Progenitor cell of endocrine pancreas (in vitro differentiated cells): ENCODE results near the gene PTPN2. TPM values are rescaled to one million over a fixed set of nuclear protein-coding genes. Genes with fewer than 3 reads are reported as not detected.

Source experiments
- DNase-seq: peaks from one replicate; pipeline ENCODE4 v3.0.0; 2021; ENCODE audit warnings: low spot score; ENCODE audit not compliant: unreplicated experiment
- H3K27ac Mint-ChIP-seq: 2 replicates; pipeline ENCODE4 v1.8.0; 2021; ENCODE audit warnings: mild to moderate bottlenecking, moderate library complexity, mixed read lengths
- H3K27me3 Mint-ChIP-seq: 2 replicates; pipeline ENCODE4 v1.8.0; 2021; ENCODE audit warnings: mixed read lengths
- H3K36me3 Mint-ChIP-seq: 2 replicates; pipeline ENCODE4 v1.8.0; 2022; ENCODE audit warnings: mixed read lengths; ENCODE audit not compliant: insufficient read depth
- H3K4me1 Mint-ChIP-seq: 2 replicates; pipeline ENCODE4 v1.8.0; 2021; ENCODE audit warnings: low read depth, mixed read lengths
- H3K4me3 Mint-ChIP-seq: 2 replicates; pipeline ENCODE4 v1.8.0; 2021; ENCODE audit warnings: low read depth, mild to moderate bottlenecking, moderate library complexity, mixed read lengths
- H3K9me3 Mint-ChIP-seq: 2 replicates; pipeline ENCODE4 v1.8.0; 2021; ENCODE audit warnings: low read depth, mixed read lengths
- total RNA-seq: library from RNA; stranded (reverse); gene quantifications from 2 replicates; pipeline ENCODE4 v1.2.1, GENCODE V29; 2021
- TF ChIP-seq, protein P1 (sequence below): fragments of 200-600 bp; sonication (generic); IDR thresholded peaks from one replicate; pipeline ENCODE4 v1.5.0; 2021; ENCODE audit warnings: antibody characterized with exemption, mild to moderate bottlenecking; ENCODE audit not compliant: unreplicated experiment

Gene PTPN2
- total RNA-seq, 1 donor from 2014 or later: 45.1 TPM

DNA sequence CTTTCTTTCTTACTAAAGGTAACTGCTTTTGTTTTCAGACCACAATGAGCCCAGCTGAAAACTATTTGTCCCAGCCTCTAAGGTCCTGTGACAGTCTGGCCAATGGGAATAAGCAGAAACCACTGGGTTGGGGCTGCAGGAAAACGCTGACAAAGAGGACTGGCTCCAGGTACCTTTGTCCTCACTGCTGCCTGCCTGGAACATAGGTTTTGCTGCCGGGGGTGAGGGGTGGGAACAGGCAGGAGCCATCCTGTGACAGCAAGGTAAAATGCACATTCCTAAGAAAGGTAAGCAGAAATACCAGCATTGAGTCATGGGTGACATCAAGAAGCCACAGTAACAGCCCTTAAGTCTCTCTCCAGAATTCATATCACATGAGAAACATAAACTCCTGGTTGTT is 21.6 kb downstream of the PTPN2 start:
- H3K36me3 Mint-ChIP-seq: no peaks in the 10 kb centered on the region
- H3K27ac Mint-ChIP-seq: peak overlapping the region; percentile 90
- DNase-seq: no peak
- H3K9me3 Mint-ChIP-seq: no peaks in the 10 kb centered on the region
- H3K4me3 Mint-ChIP-seq: peak overlapping the region; percentile 37
- H3K27me3 Mint-ChIP-seq: no peaks in the 10 kb centered on the region
- H3K4me1 Mint-ChIP-seq: peaks cover 17% of the 10 kb centered on the region
- TF ChIP-seq, protein P1, sequence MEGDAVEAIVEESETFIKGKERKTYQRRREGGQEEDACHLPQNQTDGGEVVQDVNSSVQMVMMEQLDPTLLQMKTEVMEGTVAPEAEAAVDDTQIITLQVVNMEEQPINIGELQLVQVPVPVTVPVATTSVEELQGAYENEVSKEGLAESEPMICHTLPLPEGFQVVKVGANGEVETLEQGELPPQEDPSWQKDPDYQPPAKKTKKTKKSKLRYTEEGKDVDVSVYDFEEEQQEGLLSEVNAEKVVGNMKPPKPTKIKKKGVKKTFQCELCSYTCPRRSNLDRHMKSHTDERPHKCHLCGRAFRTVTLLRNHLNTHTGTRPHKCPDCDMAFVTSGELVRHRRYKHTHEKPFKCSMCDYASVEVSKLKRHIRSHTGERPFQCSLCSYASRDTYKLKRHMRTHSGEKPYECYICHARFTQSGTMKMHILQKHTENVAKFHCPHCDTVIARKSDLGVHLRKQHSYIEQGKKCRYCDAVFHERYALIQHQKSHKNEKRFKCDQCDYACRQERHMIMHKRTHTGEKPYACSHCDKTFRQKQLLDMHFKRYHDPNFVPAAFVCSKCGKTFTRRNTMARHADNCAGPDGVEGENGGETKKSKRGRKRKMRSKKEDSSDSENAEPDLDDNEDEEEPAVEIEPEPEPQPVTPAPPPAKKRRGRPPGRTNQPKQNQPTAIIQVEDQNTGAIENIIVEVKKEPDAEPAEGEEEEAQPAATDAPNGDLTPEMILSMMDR: no peak

DNA sequence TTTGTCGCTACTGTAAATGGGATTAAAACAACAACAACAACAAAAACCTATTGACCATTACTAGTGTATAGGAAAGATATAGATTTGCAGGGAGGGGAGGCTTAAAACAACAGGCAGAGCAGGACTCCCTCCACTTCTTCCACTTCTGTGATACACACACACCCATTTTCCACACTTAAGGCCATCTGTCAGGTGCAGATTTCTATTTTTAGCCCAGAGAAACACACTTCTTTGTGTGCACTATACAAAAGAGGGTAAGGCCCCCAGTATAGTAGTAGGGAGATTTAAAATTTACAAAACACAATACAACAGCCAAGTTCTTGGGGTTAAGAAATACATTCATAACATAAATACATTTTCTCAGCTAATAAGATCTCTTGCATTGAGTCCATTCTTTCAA is 22.4 kb downstream of the PTPN2 start:
- Mint-ChIP-seq H3K27ac (peak overlapping the region; percentile 90), H3K9me3 (no peaks in the 10 kb centered on the region)

DNA sequence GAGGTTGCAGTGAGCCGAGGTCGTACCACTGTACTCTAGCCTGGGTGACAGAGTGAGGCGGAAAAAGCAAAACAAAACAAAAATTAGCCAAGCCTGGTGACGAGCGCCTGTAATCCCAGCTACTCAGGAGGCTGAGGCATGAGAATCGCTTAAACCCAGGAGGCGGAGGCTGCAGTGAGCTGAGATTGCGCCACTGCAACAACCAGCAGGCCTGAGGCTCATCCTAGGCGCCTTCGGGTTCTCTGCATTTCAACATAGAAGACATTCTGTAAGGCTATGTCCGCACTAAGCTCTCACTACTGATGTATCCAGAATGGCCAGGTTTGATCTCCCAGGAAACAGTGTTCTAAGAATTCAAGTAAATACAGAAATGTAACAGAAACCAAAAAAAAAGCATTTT is 23.5 kb downstream of the PTPN2 start:
- Mint-ChIP-seq H3K36me3 (peaks cover 7% of the 10 kb centered on the region), H3K4me3 (no peak overlapping the region), H3K27ac (no peak overlapping the region), H3K27me3 (no peaks in the 10 kb centered on the region), H3K9me3 (no peaks in the 10 kb centered on the region), H3K4me1 (peaks cover 20% of the 10 kb centered on the region)
- no peak for DNase-seq
- TF ChIP-seq, protein P1: no peak

More for the DNA sequence above, 22.4 kb downstream of the PTPN2 start:
- TF ChIP-seq, protein P1: no peak
- Mint-ChIP-seq H3K36me3 (peaks cover 1% of the 10 kb centered on the region), H3K27me3 (no peaks in the 10 kb centered on the region), H3K4me3 (no peak overlapping the region), H3K4me1 (peaks cover 17% of the 10 kb centered on the region)
- DNase-seq: no peak

DNA sequence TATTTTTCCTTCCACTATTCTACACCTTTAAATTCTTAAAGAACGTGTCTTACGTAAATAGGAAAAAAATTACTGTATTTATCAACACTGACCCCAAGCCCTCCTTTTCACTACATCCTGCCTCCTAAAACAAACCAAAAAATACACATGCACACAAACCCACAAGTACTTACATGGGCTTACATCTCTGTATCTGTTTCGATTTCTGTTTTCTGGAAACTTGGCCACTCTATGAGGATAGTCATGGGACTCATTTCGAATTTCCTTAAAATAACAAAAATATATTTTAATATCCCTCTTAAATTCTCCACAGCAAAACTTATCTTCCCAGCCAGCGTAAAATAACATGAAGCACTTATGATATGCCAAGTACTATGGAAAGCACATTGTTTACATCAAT is 25.0 kb downstream of the PTPN2 start:
- TF ChIP-seq, protein P1: no peak
- no peak for DNase-seq
- Mint-ChIP-seq H3K27me3 (no peaks in the 10 kb centered on the region), H3K27ac (no peak overlapping the region), H3K4me3 (no peak overlapping the region), H3K9me3 (no peaks in the 10 kb centered on the region), H3K4me1 (peaks cover 20% of the 10 kb centered on the region), H3K36me3 (peaks cover 10% of the 10 kb centered on the region)

DNA sequence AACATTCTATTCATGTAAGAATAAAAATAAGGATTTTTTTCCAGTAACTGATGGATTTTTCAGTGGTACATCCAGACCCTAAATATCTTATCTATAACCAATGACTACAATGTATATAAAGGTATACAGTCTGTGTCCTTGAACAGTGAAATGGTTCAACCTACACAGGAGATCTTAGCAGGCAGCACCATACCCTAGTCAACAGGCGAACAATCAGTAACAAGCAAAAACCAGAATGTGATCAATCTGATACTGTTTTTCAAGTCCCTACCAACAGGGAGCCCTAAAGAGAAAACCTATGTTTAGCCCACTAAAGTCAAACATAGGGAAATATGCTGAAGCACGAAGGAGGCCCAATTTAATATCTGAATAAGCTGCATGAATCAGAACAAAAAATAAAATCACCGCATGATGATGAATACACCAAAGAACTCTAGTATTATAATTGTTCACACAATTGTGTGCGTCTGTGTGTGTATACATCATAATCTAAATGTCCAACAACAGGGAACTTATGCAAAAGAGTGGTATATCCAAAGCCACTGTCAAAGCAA is 26.0 kb downstream of the PTPN2 start:
- TF ChIP-seq, protein P1: no peak
- Mint-ChIP-seq H3K27ac (no peak overlapping the region), H3K4me3 (no peak overlapping the region), H3K9me3 (no peaks in the 10 kb centered on the region), H3K4me1 (peaks cover 19% of the 10 kb centered on the region), H3K36me3 (peaks cover 10% of the 10 kb centered on the region), H3K27me3 (no peaks in the 10 kb centered on the region)
- DNase-seq: no peak
